HG03196 (cell line): ENCODE results near the gene FRMD3.
A peak's percentile ranks its signal among the peaks of the same experiment; 100 is the strongest.

Source experiments
- ATAC-seq: cut with Tn5 transposase; IDR thresholded peaks from one replicate; pipeline ENCODE4 v1.9.1; 2021; ENCODE audit not compliant: unreplicated experiment

The FRMD3 gene

DNA sequence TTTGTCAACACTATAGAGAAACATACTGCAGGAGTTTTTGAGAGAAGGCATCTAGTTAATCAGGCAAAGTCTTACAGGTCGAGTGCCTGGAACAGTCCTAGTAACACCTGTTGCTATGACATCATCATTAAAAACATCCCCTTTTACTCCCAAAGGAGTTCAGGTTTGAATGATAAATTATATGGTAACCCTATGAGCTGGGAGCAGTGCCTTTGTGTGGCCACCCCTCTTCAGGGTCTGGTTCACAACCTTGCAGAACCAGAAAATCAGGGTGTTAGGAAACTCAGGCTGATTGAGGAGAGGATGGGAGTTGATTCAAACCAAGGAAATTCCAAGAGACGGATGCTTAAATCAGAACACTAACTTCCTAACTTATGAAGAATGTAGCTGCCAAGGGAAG is 296.1 kb downstream of the FRMD3 start:
- ATAC-seq: no peak

DNA sequence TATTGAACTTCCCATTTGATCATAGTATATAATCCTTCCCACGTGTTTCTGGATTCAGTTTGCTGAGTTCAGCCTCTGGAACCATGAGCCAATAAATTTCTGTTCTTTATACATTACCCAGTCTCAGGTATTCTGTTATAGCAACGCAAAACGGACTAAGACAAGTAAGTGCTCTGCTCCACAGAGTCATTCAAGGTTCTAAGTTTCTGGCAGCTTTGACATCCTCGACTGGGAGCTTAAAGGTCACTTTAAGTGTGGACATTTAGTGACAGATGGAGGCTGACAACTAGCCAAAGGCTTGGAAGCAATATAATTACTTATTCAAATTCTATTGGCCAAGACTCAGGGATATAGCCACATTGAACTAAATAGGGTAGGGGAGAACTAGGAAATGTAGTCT is 297.5 kb downstream of the FRMD3 start:
- no peak for ATAC-seq

DNA sequence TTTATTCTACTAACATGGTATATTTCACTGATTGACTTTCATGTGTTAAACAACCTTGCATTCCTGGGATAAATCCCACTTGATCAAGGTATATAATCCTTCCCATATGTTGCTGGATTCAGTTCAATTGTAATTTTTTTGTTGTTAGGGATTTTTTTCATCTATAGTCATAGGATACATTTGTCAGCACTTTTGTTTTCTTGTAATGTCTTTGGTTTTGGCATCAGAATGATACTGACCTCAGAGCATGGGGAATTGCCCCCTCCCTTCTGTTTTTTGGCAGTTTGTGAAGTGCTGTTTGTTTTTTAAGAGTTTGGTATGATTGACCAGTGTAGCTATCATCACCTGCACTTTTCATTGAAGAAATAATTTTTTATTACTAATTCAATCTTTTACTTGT is 298.5 kb downstream of the FRMD3 start:
- no peak for ATAC-seq

DNA sequence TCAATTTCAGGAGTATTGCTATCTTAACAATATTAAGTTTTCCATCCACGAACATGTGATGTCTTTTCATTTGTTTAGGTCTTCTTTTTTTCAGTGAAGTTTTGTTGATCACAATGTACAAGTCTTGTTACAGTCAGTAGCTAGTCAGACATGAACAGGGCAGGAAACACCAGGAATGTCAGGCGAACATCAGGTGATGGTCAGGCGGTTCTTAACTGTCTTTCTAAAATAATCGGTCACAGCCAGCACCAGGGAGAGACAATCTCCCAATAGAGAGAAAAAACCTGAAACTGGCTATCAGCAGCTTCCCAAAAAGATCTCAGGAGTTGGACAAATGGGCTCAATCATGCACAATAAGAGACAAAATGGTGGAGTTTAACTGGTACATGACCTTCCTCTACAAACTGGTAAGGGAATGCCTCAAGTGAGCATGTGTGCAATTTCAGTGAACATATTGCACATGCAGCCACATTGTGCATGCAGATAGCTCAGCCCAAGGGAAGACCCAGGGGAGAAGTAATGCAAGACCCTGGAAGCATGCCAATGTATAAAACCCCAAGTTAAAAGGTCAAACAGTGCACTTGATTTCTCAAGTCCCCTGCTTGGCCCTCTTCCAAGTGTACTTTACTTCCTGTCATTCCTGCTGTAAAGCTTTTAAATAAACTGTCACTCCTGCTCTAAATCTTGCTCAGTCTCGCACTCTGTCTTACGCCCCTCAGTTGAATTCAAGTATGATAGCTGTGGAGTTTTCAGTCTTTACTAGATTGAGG is 299.1 kb downstream of the FRMD3 start:
- no peak for ATAC-seq

DNA sequence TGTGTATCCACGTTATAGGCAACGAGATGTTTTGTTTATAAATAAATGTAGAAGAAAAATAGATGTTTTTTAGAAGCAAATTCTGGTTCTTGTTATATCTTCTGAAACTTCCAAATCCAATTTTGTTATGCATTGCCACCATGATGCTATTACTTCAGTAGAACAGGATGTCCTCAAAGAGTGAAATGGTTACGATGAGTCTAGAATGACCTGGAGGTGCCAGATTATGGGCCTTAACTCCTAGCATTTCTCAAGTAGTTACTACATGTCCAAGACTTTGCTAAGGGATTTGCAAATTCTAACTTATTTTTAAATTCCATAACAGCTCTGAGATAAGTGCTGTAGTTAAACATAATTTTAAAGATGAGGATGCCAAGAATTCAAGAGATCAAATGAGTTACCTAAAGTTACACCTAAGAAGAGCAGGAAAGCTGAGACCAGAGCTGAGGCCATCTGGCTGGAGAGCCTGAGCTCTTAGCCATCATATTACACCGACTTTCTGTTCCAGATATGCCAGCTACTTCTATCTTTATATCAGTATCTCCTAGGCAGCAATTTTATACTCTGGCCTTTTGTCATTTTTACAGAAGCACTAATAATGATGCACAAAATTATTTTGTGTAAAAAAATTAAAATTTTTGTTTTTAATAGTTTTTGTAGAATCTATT is 302.0 kb downstream of the FRMD3 start:
- no peak for ATAC-seq

DNA sequence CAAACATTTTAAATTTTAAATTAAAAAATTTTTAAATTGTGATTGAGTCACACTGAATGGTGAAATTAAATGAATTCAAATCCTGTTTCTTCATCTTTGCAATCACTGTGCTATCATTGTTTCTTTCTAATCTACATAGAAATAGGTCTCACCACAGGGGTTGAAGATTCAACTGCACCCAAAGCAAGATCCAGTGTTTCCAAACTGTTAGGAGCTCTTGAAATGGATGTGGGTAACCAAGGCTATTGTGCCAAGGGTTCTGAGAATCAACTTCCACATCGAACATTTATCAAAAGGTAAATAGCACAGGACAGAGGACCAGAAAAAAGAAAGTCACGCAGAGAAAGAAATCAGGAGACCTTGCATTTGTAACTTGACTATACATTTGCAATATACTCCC is 302.7 kb downstream of the FRMD3 start:
- ATAC-seq: no peak

DNA sequence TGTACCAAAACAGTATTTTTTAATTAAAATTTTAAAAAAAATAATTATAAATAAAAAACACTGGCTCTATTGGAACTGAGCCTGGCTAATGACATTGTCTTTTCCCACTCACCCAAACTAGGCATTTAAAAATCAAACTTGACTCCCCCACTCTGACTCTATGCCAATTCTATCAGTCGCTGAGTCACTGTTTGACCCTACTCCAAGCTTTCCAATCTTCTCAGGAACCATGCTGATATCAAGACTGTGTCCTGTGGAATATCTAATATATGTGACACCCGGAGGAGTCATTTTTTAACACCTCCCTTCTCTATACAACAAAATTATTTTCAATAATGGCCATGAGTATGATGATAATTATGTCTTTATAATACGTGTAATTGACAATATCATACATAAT is 303.7 kb downstream of the FRMD3 start:
- ATAC-seq: no peak

DNA sequence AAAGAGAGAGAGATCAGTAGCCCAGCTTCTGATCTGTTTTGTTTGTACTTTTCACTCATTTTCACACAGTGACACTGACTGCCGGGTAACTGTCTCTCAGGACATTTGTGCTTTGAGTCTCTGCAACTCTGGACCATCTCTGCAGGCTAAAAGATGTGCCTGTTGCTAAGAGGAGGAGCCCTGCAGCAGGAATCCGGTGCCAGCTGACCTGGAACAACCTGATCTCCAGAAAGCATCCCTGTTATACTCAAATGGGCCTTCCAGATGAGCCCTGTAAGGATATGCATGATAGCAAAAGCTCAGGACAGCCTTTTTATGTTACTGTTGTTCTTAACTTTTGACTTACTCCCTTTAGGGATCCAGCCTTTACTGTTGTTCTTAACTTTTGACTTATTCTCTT is 304.6 kb downstream of the FRMD3 start:
- ATAC-seq: no peak

DNA sequence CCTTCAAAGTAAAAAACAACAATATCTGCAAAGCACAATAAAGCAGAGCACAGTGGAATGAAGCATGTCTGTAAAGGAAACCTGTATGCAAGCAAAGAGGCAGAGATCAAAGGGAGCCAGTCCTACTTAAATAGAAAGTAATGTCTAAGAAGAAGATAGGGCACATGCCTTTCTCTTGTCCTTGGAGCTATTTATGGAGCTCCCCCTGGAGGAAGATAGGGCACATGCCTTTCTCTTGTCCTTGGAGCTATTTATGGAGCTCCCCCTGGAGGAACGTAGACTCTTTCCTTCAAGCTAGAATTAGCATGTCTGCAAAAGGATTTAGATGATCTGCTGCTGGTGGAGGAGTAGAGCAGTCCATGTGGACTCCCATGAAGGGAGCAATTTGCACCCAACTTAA is 307.2 kb downstream of the FRMD3 start:
- ATAC-seq: no peak

DNA sequence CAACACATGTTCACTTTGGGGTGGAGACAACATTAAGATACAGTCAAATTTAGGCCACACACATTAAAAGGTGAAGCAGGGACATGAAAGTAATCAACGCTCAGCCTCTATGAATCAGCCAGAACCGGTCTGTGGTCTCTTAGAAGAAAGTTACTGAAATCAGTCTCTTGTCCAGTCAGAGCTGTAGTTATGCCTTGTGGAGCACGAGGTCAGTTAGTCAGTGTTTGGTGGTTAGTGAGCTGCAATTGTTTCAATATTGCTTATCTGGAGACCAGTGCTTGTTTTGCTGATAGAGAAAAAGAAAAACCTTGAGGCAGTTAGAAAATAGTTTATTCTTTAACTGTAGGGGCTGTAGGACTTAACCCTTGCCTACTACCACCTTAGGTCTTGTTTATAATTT is 317.5 kb downstream of the FRMD3 start:
- peak; percentile 98 for ATAC-seq

DNA sequence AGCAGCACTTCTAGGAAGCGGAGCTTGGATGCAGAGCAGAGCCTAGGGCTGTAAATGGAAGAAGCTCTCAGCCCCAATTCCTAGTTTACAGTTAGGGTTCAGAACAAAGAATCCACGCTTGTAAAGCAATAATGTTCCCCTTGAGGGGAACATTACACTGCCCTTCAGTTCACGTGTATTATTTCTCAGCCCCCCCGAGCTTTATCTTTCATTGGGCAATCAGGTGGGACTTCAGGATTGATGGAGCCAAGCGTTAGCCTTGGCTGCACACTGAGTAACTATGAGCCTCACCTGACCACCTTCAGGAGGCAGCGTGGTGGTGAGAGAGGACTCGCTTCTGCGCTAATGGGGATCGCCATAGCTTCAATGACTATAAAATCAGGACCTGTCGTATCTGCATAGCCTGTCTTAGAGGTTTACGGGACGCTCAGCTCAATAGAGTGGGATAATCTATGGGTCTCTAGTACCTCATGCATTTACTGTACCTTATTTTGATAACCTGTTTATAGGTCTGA is 318.2 kb downstream of the FRMD3 start:
- ATAC-seq: no peak

DNA sequence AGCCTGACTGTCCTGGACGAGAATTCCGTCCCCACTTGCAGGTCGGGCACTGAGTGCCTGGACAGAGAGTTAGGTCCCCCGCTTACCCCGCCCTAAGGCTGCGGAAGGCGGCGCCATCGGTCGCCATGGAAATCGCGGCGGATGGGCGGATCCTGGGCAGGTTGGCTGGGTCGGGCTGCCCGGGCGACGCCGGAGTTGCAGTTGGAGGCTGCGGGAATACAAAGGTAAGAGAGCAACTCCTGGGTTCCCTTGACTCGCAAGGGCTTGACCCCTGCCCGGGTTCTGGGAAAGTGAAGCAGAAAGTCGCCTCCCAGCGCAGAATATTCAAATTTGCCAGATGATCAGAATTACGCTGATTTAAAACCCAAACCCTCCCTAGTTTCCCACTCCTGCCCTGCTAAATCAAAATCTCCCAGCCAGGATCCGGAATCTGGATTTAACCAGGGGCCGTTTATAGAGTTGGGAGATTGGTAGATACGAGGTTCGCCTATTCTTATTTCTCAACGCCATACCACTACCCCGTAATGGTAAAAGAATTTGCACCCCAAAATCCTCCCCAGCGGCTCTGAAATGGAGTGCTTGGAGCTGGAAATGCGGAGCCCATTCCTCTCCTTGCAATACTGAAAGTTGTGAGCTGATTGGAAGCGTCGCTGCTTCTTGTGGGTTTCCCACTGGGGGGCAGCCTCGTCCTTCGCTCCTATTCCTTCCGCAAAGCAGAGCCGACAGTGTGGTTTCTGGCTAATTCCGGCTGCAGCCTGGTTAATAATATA is 318.9 kb downstream of the FRMD3 start:
- no peak for ATAC-seq

DNA sequence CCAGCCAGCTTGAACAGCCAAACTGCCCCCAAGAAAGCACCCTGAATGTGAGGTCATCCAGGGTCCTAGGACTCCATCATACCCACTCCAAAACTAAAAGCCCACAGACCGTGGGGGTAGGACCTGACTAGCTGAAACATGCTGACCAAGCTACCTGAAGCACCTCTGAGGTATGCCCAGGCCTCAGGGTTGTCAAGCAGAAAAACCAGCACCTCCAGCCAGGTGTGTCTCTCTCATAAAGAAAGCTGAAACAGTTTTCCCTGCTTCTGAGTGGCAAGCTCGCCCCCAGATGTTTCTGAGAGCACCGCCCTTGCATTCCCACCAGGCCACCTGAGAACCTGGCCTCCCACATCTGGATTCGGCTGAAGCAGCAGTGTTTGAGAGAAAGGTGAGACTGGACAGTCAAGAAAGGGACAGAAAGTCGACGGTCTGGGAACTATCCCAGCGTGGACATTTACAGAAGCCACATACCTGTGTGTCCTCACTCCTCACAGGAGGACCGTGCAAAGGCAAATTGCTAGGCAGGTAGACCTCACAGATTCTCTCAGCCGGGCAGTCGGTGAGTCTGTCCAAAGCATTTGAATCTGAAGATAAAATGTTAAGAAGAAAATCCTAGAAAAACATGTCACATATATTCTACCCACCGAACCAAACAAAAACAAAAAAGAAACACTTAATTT is 319.6 kb downstream of the FRMD3 start:
- no peak for ATAC-seq

DNA sequence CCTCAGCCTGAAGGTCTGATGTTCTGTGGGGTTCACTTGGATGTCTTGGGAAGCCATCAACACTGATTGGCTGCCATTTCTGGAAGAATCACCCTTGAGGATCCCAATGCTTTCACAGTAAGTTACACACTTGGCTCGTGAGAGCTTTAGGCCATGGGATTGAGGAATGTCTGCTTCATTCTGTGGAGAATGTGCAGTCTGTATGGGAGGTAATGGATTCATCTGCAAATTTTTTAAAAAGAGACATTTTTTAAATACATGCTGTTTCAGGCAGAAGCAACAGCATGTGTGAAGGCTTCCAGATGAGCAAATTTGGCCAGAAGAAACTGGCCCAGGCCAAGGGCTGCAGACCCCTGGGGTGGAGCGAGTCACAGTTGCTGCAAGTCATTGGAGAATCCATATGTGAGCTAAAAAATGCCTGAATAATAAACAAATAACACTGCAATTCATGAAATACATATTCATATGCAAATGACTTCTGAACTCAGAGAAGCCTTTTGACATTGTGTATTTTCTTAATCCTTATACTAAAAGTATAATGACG is 328.9 kb downstream of the FRMD3 start:
- no peak for ATAC-seq

DNA sequence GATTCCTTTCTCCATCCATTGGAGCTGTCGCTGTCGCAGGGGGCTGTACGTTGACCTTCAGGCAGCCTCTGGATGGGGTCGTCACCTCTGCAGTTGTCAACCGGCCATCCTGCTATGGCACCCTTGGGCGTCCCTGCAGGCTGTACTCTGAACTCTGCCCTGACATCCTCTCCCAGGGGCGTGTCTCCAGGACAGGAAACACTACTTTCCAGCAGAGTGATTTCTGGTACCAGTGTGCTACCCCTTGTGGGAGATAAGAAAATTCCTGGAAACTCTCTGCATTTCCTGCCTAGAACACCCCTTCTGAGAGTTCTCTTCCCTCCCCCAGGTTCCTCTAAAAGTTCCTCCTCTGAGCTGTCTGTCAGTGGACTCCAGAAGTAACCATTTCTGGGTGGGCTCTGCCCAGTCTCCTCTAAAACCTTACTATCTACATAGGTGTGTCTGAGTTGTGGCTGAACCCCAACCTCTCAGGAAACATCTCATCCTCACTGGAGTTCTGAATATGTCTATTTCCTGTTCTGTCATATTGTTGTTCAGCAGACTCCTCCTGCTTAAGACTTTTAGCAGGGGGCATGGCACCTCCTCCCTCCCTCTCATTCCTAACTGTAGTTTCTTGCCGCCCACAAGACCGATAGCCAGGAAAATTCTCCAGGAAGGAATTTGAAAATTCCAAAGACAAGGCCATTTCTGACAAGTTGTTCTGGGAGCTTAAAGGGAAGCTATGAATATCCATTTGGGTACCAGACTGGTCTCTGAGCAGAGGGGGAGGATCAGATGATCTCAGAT is 329.9 kb downstream of the FRMD3 start:
- ATAC-seq: no peak

DNA sequence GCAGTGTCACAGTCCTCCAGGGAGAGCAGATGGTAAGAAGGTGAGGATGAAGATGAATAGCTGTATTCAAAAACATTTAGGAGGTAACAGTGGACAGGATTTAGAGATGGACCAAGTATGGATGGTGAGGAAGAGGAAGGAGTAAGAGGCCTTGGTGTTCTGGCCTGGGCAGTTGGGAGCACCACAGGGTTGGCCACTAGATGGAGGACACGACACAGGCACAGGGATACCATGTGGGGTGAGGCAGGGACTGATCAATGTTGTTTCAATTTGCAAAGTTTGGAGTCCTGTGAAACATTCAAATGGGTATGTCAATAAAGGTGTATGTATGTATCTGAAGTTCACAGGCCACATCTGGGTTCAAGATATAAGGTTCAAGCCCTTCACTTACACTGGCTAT is 334.2 kb downstream of the FRMD3 start:
- ATAC-seq: no peak

DNA sequence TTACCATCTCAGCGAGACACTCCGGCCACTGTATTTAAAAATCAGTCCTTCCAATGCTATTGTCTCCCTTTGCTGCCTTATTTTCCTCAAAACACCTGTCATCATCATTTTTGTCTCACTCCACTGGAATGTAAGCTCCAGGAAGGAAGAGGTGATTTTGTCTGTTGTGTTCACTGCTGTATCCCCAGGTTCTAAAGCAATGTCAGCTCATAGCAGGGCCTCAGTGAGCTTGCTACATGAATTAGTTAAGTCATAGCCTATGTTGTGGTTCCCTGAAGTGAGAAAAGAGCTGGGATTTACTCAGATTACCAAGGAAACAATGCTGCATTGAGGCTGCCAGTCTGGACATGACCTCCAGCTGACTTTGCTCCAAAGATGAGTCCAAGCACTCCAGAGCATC is 337.7 kb downstream of the FRMD3 start:
- no peak for ATAC-seq

DNA sequence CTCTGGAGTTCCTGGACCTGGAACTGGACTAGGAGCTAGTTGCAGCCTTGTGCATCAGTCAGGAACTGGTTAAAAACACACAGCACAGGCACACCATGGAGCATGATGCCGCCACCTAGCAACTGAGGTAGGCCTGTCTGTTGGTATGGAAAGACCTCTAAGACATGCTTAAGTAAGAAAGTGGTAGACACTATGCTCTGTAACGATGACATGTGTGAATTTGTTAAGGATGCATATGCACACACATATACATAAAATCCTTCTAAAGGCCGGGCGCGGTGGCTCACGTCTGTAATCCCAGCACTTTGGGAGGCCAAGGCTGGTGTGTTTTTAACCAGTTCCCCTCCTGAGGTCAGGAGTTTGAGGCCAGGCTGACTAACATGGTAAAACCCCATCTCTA is 338.4 kb downstream of the FRMD3 start:
- no peak for ATAC-seq

DNA sequence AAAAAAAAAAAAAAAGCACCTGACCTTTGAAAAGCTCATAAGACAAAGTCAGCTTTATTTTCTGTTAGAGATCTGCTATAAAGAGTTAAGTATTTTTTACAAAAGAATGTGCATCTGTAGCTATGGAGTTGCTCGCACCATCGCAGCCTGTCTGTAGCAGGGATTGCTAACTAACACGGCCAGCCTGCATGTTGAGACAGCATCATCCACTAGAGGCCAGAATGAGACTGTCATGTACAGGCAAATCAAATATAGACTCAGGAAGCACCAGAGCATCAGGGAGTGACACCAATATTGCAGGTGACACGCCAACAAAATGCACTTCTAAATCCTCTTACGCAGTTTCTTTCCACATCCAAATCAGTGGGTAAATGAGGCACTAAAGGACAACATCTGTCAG is 339.0 kb downstream of the FRMD3 start:
- no peak for ATAC-seq

DNA sequence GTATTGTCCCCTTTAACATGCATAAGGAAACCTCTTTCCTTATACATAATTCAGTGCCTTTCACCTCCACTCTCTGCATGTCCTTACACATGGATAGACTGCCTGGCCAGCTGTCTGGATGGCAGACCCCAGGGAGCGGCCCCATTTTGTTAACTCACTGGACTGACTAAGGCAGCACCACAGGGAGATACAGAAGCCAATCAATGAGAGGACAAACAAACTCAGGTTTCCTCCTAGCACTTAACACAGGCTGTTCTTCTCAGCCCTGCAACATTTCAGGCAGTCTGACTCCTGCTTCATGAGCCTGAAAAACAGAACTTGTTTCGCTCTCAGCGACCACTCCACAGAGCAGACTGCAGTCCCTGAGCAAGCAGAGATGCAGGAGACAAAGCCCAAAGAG is 339.8 kb downstream of the FRMD3 start:
- ATAC-seq: no peak
